Naive thymus-derived CD8-positive, alpha-beta T cell (primary cell): ENCODE measurements around the gene LHX6. TPM values are rescaled to one million over a fixed set of nuclear protein-coding genes. Genes with fewer than 3 reads are reported as not detected.

Experiments used
- ATAC-seq, 2 donors: fragments of 150-1000 bp; cut with Tn5 transposase in 1 of 2; sonication (Bioruptor Pico), chemical (Tn5 transposase) in 1 of 2; 1 replicate in 1 of 2; 2 replicates in 1 of 2; pipeline ENCODE4 v1.10.0; 2021; ENCODE audit warnings: mild to moderate bottlenecking in 2 of 2, moderate library complexity in 2 of 2
- POLR2A ChIA-PET: fragments of 350-600 bp; sonication (Branson Sonifier 250); formaldehyde crosslinking; loops from one replicate; lab custom pipeline; 2021; ENCODE audit warnings: antibody characterized with exemption; lab: Charles Lee
- DNase-seq, 10 donors: peaks; one replicate each; pipeline versions ENCODE4 v3.0.0 to v3.0.0-alpha.2; 2020 to 2022
- H3K27ac Mint-ChIP-seq, 10 donors: one replicate each; pipeline ENCODE4 v1.8.0; 2020 to 2022; ENCODE audit warnings: mild to moderate bottlenecking in 10 of 10, mixed read lengths in 10 of 10, moderate library complexity in 4 of 10, inconsistent platforms in 1 of 10
- H3K27me3 Mint-ChIP-seq, 5 donors: one replicate each; pipeline ENCODE4 v1.8.0; 2021 to 2022; ENCODE audit warnings: mixed read lengths in 5 of 5
- H3K36me3 Mint-ChIP-seq, 3 donors: one replicate each; pipeline ENCODE4 v1.8.0; 2020 to 2022; ENCODE audit warnings: mixed read lengths in 3 of 3, mild to moderate bottlenecking in 2 of 3, inconsistent platforms in 1 of 3
- H3K4me1 Mint-ChIP-seq, 4 donors: one replicate each; pipeline ENCODE4 v1.8.0; 2021 to 2022; ENCODE audit warnings: mixed read lengths in 4 of 4
- H3K4me3 Mint-ChIP-seq, 10 donors: one replicate each; pipeline ENCODE4 v1.8.0; 2020 to 2022; ENCODE audit warnings: mild to moderate bottlenecking in 10 of 10, mixed read lengths in 10 of 10, moderate library complexity in 6 of 10, inconsistent platforms in 1 of 10
- H3K9me3 Mint-ChIP-seq, 9 donors: one replicate each; pipeline ENCODE4 v1.8.0; 2020 to 2022; ENCODE audit warnings: mixed read lengths in 9 of 9, mild to moderate bottlenecking in 3 of 9, inconsistent platforms in 1 of 9, moderate library complexity in 1 of 9
- polyA plus RNA-seq, 3 donors: library from polyadenylated mRNA; unstranded; fragments of 300-500 nt; fragmentation: Illumina TruSeq; gene quantifications; one replicate each; pipeline ENCODE4 v1.2.3, GENCODE V29; 2021
- total RNA-seq, 8 experiments: library from RNA in 2 of 8; stranded (reverse) in 2 of 8; gene quantifications; one replicate each; pipeline ENCODE4 v1.2.3 and lab custom pipeline; 2021 to 2026

LHX6 gene
- total and polyA plus RNA-seq, 5 experiments from 2014 or later = 0.07 to 0.60 TPM; not detected in 3

GRCh38 chr9:122192914-122193525 lies 35.7 kb downstream of the LHX6 start:
- POLR2A ChIA-PET = no interaction called here
- Mint-ChIP-seq H3K9me3 (no peaks in the 10 kb centered on the region), H3K4me3 (no peak overlapping the region), H3K27me3 (peaks cover 0 to 7% (median 4%) of the 10 kb centered on the region in 5 donors), H3K4me1 (no peaks in the 10 kb centered on the region), H3K27ac (no peak overlapping the region), H3K36me3 (no peaks in the 10 kb centered on the region)
- ATAC-seq = no peak
- DNase-seq = no peak

GRCh38 chr9:122192261-122192875 lies 36.4 kb downstream of the LHX6 start:
- Mint-ChIP-seq H3K36me3 (no peaks in the 10 kb centered on the region), H3K9me3 (no peaks in the 10 kb centered on the region), H3K27ac (no peak overlapping the region), H3K4me3 (no peak overlapping the region), H3K27me3 (peaks cover 0 to 7% (median 4%) of the 10 kb centered on the region in 5 donors), H3K4me1 (no peaks in the 10 kb centered on the region)
- POLR2A ChIA-PET = no interaction called here
- DNase-seq (no peak), ATAC-seq (no peak)

GRCh38 chr9:122191584-122191983 lies 37.2 kb downstream of the LHX6 start:
- Mint-ChIP-seq H3K36me3 (no peaks in the 10 kb centered on the region), H3K4me1 (no peaks in the 10 kb centered on the region), H3K4me3 (no peak overlapping the region), H3K27ac (no peak overlapping the region), H3K9me3 (no peaks in the 10 kb centered on the region), H3K27me3 (peaks cover 0 to 1% (median 0%) of the 10 kb centered on the region in 5 donors)
- DNase-seq = no peak
- POLR2A ChIA-PET = no interaction called here
- ATAC-seq = no peak

GRCh38 chr9:122190597-122191381 lies 38.0 kb downstream of the LHX6 start:
- ATAC-seq (no peak), DNase-seq (no peak)
- Mint-ChIP-seq H3K36me3 (no peaks in the 10 kb centered on the region), H3K9me3 (no peaks in the 10 kb centered on the region), H3K4me3 (no peak overlapping the region), H3K27ac (no peak overlapping the region), H3K4me1 (no peaks in the 10 kb centered on the region), H3K27me3 (peaks cover 0 to 2% (median 0%) of the 10 kb centered on the region in 5 donors)
- POLR2A ChIA-PET = interaction anchor here (0.5 kb wide), 1 partner anchor 138 kb away, joined by 3 read pairs; no protein-coding TSS in a partner anchor

- H3K27me3 Mint-ChIP-seq = peaks cover 0 to 4% (median 1%) of the 10 kb centered on the region in 5 donors
- no peak overlapping the region for H3K27ac Mint-ChIP-seq
- no peaks in the 10 kb centered on the region for H3K4me1 Mint-ChIP-seq
- POLR2A ChIA-PET = no interaction called here
- DNase-seq (peak in 1 of 10 donors; percentile 34), ATAC-seq (no peak)
- no peak overlapping the region for H3K4me3 Mint-ChIP-seq
- no peaks in the 10 kb centered on the region for H3K9me3 Mint-ChIP-seq
- no peaks in the 10 kb centered on the region for H3K36me3 Mint-ChIP-seq
These were observed 40.4 kb downstream of the LHX6 start for GRCh38 chr9:122188369-122188768.

- POLR2A ChIA-PET = no interaction called here
- Mint-ChIP-seq H3K4me1 (no peaks in the 10 kb centered on the region), H3K36me3 (no peaks in the 10 kb centered on the region), H3K4me3 (no peak overlapping the region), H3K27me3 (peaks cover 3 to 17% (median 7%) of the 10 kb centered on the region in 5 donors), H3K27ac (peak overlapping the region in 1 of 10 donors; percentile 29), H3K9me3 (no peaks in the 10 kb centered on the region)
- DNase-seq (peak in 1 of 10 donors; percentile 45), ATAC-seq (no peak)
These were observed 41.8 kb downstream of the LHX6 start for GRCh38 chr9:122186777-122187470.

- H3K27me3 Mint-ChIP-seq = peaks cover 3 to 20% (median 8%) of the 10 kb centered on the region in 5 donors
- DNase-seq = no peak
- H3K9me3 Mint-ChIP-seq = no peaks in the 10 kb centered on the region
- H3K4me1 Mint-ChIP-seq = no peaks in the 10 kb centered on the region
- H3K27ac Mint-ChIP-seq = no peak overlapping the region
- H3K4me3 Mint-ChIP-seq = no peak overlapping the region
- POLR2A ChIA-PET = no interaction called here
- no peak for ATAC-seq
- no peaks in the 10 kb centered on the region for H3K36me3 Mint-ChIP-seq
These were observed 42.5 kb downstream of the LHX6 start for GRCh38 chr9:122186301-122186700.

- no peaks in the 10 kb centered on the region for H3K36me3 Mint-ChIP-seq
- H3K27me3 Mint-ChIP-seq = peaks cover 6 to 28% (median 8%) of the 10 kb centered on the region in 5 donors
- no peaks in the 10 kb centered on the region for H3K4me1 Mint-ChIP-seq
- no peak overlapping the region for H3K4me3 Mint-ChIP-seq
- no peaks in the 10 kb centered on the region for H3K9me3 Mint-ChIP-seq
- H3K27ac Mint-ChIP-seq = no peak overlapping the region
- no peak for DNase-seq
- no peak for ATAC-seq
- POLR2A ChIA-PET = no interaction called here
These were observed 44.2 kb downstream of the LHX6 start for GRCh38 chr9:122184551-122184950.

- Mint-ChIP-seq H3K4me3 (no peak overlapping the region), H3K36me3 (no peaks in the 10 kb centered on the region), H3K9me3 (no peaks in the 10 kb centered on the region), H3K27ac (no peak overlapping the region), H3K4me1 (no peaks in the 10 kb centered on the region), H3K27me3 (peaks cover 6 to 28% (median 8%) of the 10 kb centered on the region in 5 donors)
- ATAC-seq = no peak
- POLR2A ChIA-PET = no interaction called here
- DNase-seq = peak in 1 of 10 donors; percentile 2
These were observed 45.3 kb downstream of the LHX6 start for GRCh38 chr9:122183501-122183900.

GRCh38 chr9:122180633-122181032 lies 48.1 kb downstream of the LHX6 start:
- no peaks in the 10 kb centered on the region for H3K36me3 Mint-ChIP-seq

GRCh38 chr9:122179690-122180074 lies 49.1 kb downstream of the LHX6 start:
- POLR2A ChIA-PET = no interaction called here
- ATAC-seq = no peak
- Mint-ChIP-seq H3K4me3 (no peak overlapping the region), H3K36me3 (no peaks in the 10 kb centered on the region), H3K27ac (no peak overlapping the region), H3K27me3 (peaks cover 13 to 35% (median 17%) of the 10 kb centered on the region in 5 donors), H3K9me3 (no peaks in the 10 kb centered on the region), H3K4me1 (no peaks in the 10 kb centered on the region)
- peak in 1 of 10 donors; percentile 4 for DNase-seq

More at GRCh38 chr9:122180633-122181032, 48.1 kb downstream of the LHX6 start:
- Mint-ChIP-seq H3K4me3 (no peak overlapping the region), H3K4me1 (no peaks in the 10 kb centered on the region), H3K9me3 (no peaks in the 10 kb centered on the region), H3K27ac (peak overlapping the region in 1 of 10 donors; percentile 56), H3K27me3 (peaks cover 8 to 28% (median 12%) of the 10 kb centered on the region in 5 donors)
- peak in 1 of 10 donors; percentile 1 for DNase-seq
- ATAC-seq = no peak
- POLR2A ChIA-PET = no interaction called here

- Mint-ChIP-seq H3K4me1 (no peaks in the 10 kb centered on the region), H3K4me3 (no peak overlapping the region), H3K36me3 (no peaks in the 10 kb centered on the region), H3K9me3 (no peaks in the 10 kb centered on the region), H3K27ac (no peak overlapping the region), H3K27me3 (peaks cover 16 to 40% (median 18%) of the 10 kb centered on the region in 5 donors)
- POLR2A ChIA-PET = no interaction called here
- peak in 1 of 10 donors; percentile 6 for DNase-seq
- ATAC-seq = no peak
These were observed 49.6 kb downstream of the LHX6 start for GRCh38 chr9:122179054-122179689.
